ENCODE results near the gene FNDC3B. TPM values are rescaled to one million over a fixed set of nuclear protein-coding genes. Genes with fewer than 3 reads are reported as not detected.

The FNDC3B gene
- total and polyA plus RNA-seq, 12 donors: 9.7 to 118 (median 85.0) TPM

GRCh38 chr3:172449466-172450149 is 410.2 kb downstream of the FNDC3B start:
- Histone ChIP-seq H3K4me3 (no peak overlapping the region), H3K27me3 (peaks cover 14 to 99% (median 63%) of the 10 kb centered on the region in 7 donors), H3K36me3 (no peaks in the 10 kb centered on the region), H3K9me3 (no peaks in the 10 kb centered on the region), H3K4me1 (peaks cover 0 to 23% (median 4%) of the 10 kb centered on the region in 9 donors), H3K27ac (no peak overlapping the region)
- peak; percentile 38 to 83 (median 59) for ATAC-seq
- peak; percentile 16 to 27 for DNase-seq
- 4% methylated on average over 34 of the region's 34 CpGs for WGBS, 2 donors
- no peak for TF ChIP-seq CTCF (IDR thresholded peaks at IDR 0.05)
- intact Hi-C loops (cut with DNase I): no loop called here

Other genes with a start within 250 kb of the FNDC3B start
- gene PLD1, start 229.1 kb upstream of the FNDC3B start, total RNA-seq: 10 to 100 TPM; 51.4 to 83.3 (median 67.1) TPM
- 10 to 100 TPM; 10.5 to 13.3 TPM for gene PLD1, start 229.1 kb upstream of the FNDC3B start, polyA plus RNA-seq
- not detected for gene TMEM212, start 196.2 kb upstream of the FNDC3B start, total RNA-seq
- gene TMEM212, start 196.2 kb upstream of the FNDC3B start, polyA plus RNA-seq: not detected

Measured in heart right ventricle (tissue), 16 donors.